ENCODE data around the gene TSPAN18.

Gene TSPAN18

DNA sequence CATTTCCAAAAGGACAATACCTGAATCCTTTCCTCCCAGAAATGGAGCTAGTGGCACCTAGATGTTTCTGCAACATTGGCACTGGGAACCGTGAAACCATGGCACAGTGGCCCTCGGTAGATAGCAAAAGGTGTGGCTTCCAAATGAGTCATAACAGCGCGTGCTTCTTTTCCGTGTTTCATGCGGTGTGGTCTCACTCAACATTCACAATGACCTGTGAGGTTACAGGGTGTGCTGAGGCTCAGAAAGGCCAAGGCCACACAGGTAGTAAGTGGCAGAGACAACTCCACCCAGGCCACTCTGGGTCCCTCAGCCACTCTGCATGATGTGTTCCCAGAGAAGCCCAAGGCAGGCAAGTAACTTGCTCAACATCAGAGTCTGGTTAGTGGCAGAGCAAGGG, 156.5 kb downstream of the TSPAN18 start:
- Histone ChIP-seq H3K9me2 (replicated peaks; ENCODE audit: control insufficient read depth, low read length) (no peaks in the 10 kb centered on the region), H3K27me3 (ENCODE audit: control insufficient read depth, low read length) (peaks cover 14% of the 10 kb centered on the region), H3K4me2 (ENCODE audit: low read length) (no peak overlapping the region), H3K4me3 (ENCODE audit: low read length) (no peak overlapping the region), H3K79me2 (ENCODE audit: control insufficient read depth, low read length) (no peaks in the 10 kb centered on the region), H3K4me1 (ENCODE audit: control insufficient read depth, low read length) (no peaks in the 10 kb centered on the region), H4K20me1 (ENCODE audit: control insufficient read depth, insufficient read depth, low read depth, low read length) (no peaks in the 10 kb centered on the region), H3K36me3 (ENCODE audit: control insufficient read depth, low read length) (no peaks in the 10 kb centered on the region), H3K27ac (ENCODE audit: low read depth, low read length) (no peak overlapping the region), H3K9me3 (ENCODE audit: control insufficient read depth, insufficient read depth, low read length) (no peaks in the 10 kb centered on the region), H3F3A (ENCODE audit: control insufficient read depth, insufficient read depth) (no peaks in the 10 kb centered on the region)
- TF ChIP-seq EZH2phosphoT487 (IDR thresholded peaks at IDR 0.05; ENCODE audit: borderline replicate concordance, low read length) = 0 out of 2 replicates have a peak, but pooled peaks have one; percentile 50
- TF ChIP-seq CTCF (IDR thresholded peaks at IDR 0.05; ENCODE audit: low read depth, low read length, poor library complexity, severe bottlenecking) = no peak

GRCh38 chr11:44884056-44884455, 157.3 kb downstream of the TSPAN18 start:
- no peaks in the 10 kb centered on the region for H3K9me3 ChIP-seq (ENCODE audit: control insufficient read depth, insufficient read depth, low read length)
- H3K79me2 ChIP-seq (ENCODE audit: control insufficient read depth, low read length) = no peaks in the 10 kb centered on the region
- no peak overlapping the region for H3K4me2 ChIP-seq (ENCODE audit: low read length)
- H3K36me3 ChIP-seq (ENCODE audit: control insufficient read depth, low read length) = no peaks in the 10 kb centered on the region
- H3F3A ChIP-seq (ENCODE audit: control insufficient read depth, insufficient read depth) = no peaks in the 10 kb centered on the region
- TF ChIP-seq EZH2phosphoT487 (IDR thresholded peaks at IDR 0.05; ENCODE audit: borderline replicate concordance, low read length) = no peak
- no peak for TF ChIP-seq CTCF (IDR thresholded peaks at IDR 0.05; ENCODE audit: low read depth, low read length, poor library complexity, severe bottlenecking)
- no peak overlapping the region for H3K4me3 ChIP-seq (ENCODE audit: low read length)
- no peaks in the 10 kb centered on the region for H3K4me1 ChIP-seq (ENCODE audit: control insufficient read depth, low read length)
- no peak overlapping the region for H3K27ac ChIP-seq (ENCODE audit: low read depth, low read length)
- no peaks in the 10 kb centered on the region for H4K20me1 ChIP-seq (ENCODE audit: control insufficient read depth, insufficient read depth, low read depth, low read length)
- H3K27me3 ChIP-seq (ENCODE audit: control insufficient read depth, low read length) = peaks cover 14% of the 10 kb centered on the region
- H3K9me2 ChIP-seq (replicated peaks; ENCODE audit: control insufficient read depth, low read length) = no peaks in the 10 kb centered on the region

GRCh38 chr11:44885065-44885810, 158.5 kb downstream of the TSPAN18 start:
- H3F3A ChIP-seq (ENCODE audit: control insufficient read depth, insufficient read depth) = no peaks in the 10 kb centered on the region
- H3K9me3 ChIP-seq (ENCODE audit: control insufficient read depth, insufficient read depth, low read length) = no peaks in the 10 kb centered on the region
- H3K4me2 ChIP-seq (ENCODE audit: low read length) = no peak overlapping the region
- H3K36me3 ChIP-seq (ENCODE audit: control insufficient read depth, low read length) = no peaks in the 10 kb centered on the region
- H3K4me3 ChIP-seq (ENCODE audit: low read length) = no peak overlapping the region
- no peaks in the 10 kb centered on the region for H3K4me1 ChIP-seq (ENCODE audit: control insufficient read depth, low read length)
- H3K27ac ChIP-seq (ENCODE audit: low read depth, low read length) = no peak overlapping the region
- TF ChIP-seq EZH2phosphoT487 (IDR thresholded peaks at IDR 0.05; ENCODE audit: borderline replicate concordance, low read length) = no peak
- no peak for TF ChIP-seq CTCF (IDR thresholded peaks at IDR 0.05; ENCODE audit: low read depth, low read length, poor library complexity, severe bottlenecking)
- H3K79me2 ChIP-seq (ENCODE audit: control insufficient read depth, low read length) = no peaks in the 10 kb centered on the region
- peaks cover 14% of the 10 kb centered on the region for H3K27me3 ChIP-seq (ENCODE audit: control insufficient read depth, low read length)
- H3K9me2 ChIP-seq (replicated peaks; ENCODE audit: control insufficient read depth, low read length) = no peaks in the 10 kb centered on the region
- no peaks in the 10 kb centered on the region for H4K20me1 ChIP-seq (ENCODE audit: control insufficient read depth, insufficient read depth, low read depth, low read length)

All from DOHH2 (cell line).